Testis (tissue), 3 donors: ENCODE results near the gene TMIE. TPM values are rescaled to one million over a fixed set of nuclear protein-coding genes. Genes with fewer than 3 reads are reported as not detected.

Experiments used
- DNase-seq: peaks from one replicate; pipeline ENCODE4 v3.0.0-alpha.2; 2019
- H3K27ac ChIP-seq, 2 donors: fragments of 200-600 bp; sonication (generic); one replicate each; pipeline ENCODE4 v1.5.1; 2019
- H3K27me3 ChIP-seq: fragments of 200-600 bp; sonication (generic); one replicate; pipeline ENCODE4 v1.5.1; 2019
- H3K36me3 ChIP-seq: fragments of 200-600 bp; sonication (generic); one replicate; pipeline ENCODE4 v1.5.1; 2017; ENCODE audit warnings: low read depth; ENCODE audit errors: missing control alignments
- H3K4me1 ChIP-seq: fragments of 200-600 bp; sonication (generic); one replicate; pipeline ENCODE4 v1.5.1; 2019
- H3K4me3 ChIP-seq, 2 donors: fragments of 200-600 bp; sonication (generic); one replicate each; pipeline ENCODE4 v1.5.1; 2017 to 2019
- H3K9me3 ChIP-seq: fragments of 200-600 bp; sonication (generic); one replicate; pipeline ENCODE4 v1.5.1; 2017
- POLR2A ChIP-seq: fragments of 450-650 bp; IDR thresholded peaks from one replicate; pipeline ENCODE4 v1.6.1; 2017; ENCODE audit warnings: antibody characterized with exemption, mild to moderate bottlenecking, moderate library complexity
- WGBS, 2 donors: methylation state at CpG; one replicate each; pipeline ENCODE4 v1.1.5; 2018; 5-methylcytosine and 5-hydroxymethylcytosine counted together
- intact Hi-C: fragments of 100-400 bp; cut with DNase I; formaldehyde crosslinking; loops from one replicate; pipeline ENCODE4 v1.15.1; 2023; ENCODE audit warnings: low total_unique reads
- polyA plus RNA-seq: library from polyadenylated mRNA; stranded (reverse); fragments of 350-450 nt; fragmentation: Illumina TruSeq; extraction: RNeasy Lipid Tissue Mini Kit (QIAGEN cat#74804); gene quantifications from one replicate; pipeline ENCODE4 v1.2.3, GENCODE V29; 2014; ENCODE audit warnings: low read depth, low replicate concordance; ENCODE audit not compliant: insufficient read depth
- total RNA-seq, 2 donors: library from RNA; depleted of rRNA; stranded (reverse); fragments of >200 nt; gene quantifications; one replicate each; pipeline ENCODE4 v1.2.3, GENCODE V29; 2016
- TF ChIP-seq, protein P1 (sequence below), 3 experiments: fragments of 450-650 bp in 2 of 3; fragments of 200-600 bp in 1 of 3; sonication (generic) in 1 of 3; IDR thresholded peaks; one replicate each; pipeline ENCODE4 v1.5.1; 2016 to 2019; ENCODE audit warnings: antibody characterized with exemption in 3 of 3, mild to moderate bottlenecking in 2 of 3, moderate library complexity in 1 of 3

The TMIE gene
- total and polyA plus RNA-seq, 3 donors from 2014 or later, result 1.5 to 2.3 (median 1.8) TPM

DNA sequence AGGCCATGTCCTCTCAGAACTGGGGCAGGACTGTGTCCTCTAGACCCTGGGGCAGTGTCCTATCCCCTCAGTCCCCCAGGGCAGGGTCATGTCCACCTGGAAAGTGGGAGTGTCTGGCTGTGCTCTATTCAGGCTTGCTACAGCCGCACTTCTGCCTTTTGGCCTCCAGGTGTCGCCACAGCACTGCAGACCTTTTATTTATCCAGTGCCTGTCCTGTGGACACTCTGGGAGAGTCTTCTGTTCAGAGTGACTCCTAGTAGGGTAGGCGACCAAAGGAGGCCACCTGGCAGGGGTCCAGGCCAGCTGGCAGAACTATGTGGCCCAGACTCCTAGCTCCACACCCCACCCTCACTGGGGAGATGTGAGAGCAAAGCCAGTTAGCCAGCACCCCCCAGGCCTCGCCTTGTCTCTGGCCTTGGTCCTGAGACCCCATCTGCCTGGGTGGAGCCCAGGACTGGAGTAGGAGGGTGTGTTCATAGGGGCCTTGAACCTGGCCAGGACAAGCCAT, 3.9 kb downstream of the TMIE start:
- H3K36me3 ChIP-seq, result no peaks in the 10 kb centered on the region
- TF ChIP-seq, protein P1, sequence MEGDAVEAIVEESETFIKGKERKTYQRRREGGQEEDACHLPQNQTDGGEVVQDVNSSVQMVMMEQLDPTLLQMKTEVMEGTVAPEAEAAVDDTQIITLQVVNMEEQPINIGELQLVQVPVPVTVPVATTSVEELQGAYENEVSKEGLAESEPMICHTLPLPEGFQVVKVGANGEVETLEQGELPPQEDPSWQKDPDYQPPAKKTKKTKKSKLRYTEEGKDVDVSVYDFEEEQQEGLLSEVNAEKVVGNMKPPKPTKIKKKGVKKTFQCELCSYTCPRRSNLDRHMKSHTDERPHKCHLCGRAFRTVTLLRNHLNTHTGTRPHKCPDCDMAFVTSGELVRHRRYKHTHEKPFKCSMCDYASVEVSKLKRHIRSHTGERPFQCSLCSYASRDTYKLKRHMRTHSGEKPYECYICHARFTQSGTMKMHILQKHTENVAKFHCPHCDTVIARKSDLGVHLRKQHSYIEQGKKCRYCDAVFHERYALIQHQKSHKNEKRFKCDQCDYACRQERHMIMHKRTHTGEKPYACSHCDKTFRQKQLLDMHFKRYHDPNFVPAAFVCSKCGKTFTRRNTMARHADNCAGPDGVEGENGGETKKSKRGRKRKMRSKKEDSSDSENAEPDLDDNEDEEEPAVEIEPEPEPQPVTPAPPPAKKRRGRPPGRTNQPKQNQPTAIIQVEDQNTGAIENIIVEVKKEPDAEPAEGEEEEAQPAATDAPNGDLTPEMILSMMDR (IDR thresholded peaks at IDR 0.05), result peak; percentile 91 to 98 (median 95)
- TF ChIP-seq POLR2A, result no peak
- 0 to 35% methylated on average over 2 to 4 of the region's 4 CpGs for WGBS, 2 donors
- no peaks in the 10 kb centered on the region for H3K27me3 ChIP-seq
- DNase-seq, result peak; percentile 86
- intact Hi-C loops, result no loop called here
- peaks cover 15% of the 10 kb centered on the region for H3K4me1 ChIP-seq
- H3K27ac ChIP-seq, result no peak overlapping the region
- H3K9me3 ChIP-seq, result no peaks in the 10 kb centered on the region
- H3K4me3 ChIP-seq, result no peak overlapping the region

DNA sequence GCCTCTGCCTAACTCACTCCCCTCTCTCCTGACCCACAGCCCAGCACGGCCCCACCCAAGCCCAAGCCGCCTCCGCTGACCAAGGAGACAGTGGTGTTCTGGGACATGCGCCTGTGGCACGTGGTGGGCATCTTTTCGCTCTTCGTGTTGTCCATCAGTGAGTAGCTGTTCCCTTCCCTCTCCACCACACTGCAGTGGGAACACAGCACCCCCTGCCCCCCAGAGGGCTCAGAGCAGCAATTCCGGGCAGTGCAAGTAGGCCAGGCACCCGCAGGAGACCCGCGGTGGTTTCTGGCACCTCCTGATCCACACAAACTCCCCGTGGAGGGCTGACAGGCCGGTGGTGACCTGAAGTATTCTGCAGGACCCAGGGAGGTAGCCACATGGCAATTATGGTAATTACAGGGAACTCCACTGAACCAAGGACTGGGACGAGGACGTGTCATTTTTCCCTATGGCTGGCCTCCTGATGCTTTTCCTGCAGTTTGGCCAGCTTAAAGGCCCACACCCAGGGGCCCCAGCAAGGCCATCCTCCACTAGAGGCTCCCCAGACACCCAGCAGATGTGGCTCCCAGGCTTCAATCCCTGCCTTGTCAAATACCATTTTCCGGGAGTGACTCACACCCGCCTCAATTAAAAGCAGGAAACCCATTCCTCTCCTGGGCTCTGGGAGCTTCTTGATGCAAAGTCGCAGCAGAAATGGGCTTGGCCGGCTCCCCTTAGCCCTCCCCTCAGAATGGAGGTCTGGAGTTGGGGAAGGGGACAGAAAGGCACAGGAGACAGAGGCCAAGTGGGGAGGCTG, 4.8 kb downstream of the TMIE start:
- no peak overlapping the region for H3K27ac ChIP-seq
- 80 to 84% methylated on average over 18 to 19 of the region's 19 CpGs for WGBS, 2 donors
- intact Hi-C loops, result no loop called here
- H3K36me3 ChIP-seq, result no peaks in the 10 kb centered on the region
- H3K4me1 ChIP-seq, result peaks cover 7% of the 10 kb centered on the region
- no peaks in the 10 kb centered on the region for H3K9me3 ChIP-seq
- H3K27me3 ChIP-seq, result no peaks in the 10 kb centered on the region
- no peak for DNase-seq
- TF ChIP-seq, protein P1 (IDR thresholded peaks at IDR 0.05), result no peak
- no peak for TF ChIP-seq POLR2A
- H3K4me3 ChIP-seq, result no peak overlapping the region

DNA sequence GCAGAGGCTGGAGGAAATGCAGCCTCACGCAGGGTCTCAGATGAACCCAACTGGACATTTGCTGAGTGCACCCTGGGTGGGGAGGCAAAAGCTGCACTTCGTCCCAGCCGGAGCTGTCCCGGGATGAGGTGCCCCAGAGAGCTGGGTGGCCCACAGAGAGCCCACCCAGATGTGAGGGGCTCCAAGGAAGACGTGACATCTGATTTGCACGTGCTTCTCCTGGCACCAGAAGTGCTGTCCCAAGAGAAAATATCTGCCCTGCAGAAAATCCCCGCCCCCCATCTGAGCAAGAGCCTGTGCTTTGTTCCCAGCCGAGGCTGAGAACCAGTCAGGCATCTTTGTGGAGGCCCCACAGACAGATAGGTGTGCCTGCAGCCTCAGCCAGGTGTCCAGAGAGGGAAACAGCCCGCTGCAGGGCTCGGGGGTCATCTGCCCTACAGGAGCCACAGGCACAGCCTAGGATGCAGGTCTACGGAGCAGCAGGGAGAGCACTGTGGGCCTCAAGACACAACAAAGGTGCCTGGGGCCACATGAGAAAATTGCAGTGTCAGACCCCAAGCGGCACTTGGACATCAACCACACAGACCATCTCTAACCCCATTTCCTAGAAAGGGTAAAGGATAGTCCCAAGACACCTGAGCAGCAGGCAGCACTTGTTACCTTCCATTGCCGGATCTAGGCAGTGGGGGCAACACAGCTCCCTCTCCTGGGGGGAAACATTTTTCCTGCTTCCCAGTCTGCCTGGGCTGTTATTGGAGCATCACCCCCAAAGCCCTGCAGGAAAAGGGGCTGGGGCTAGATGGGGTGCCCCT, 5.8 kb downstream of the TMIE start:
- intact Hi-C loops, result no loop called here
- no peaks in the 10 kb centered on the region for H3K4me1 ChIP-seq
- no peaks in the 10 kb centered on the region for H3K27me3 ChIP-seq
- WGBS, 2 donors, result 70 to 85% methylated on average over 6 to 13 of the region's 13 CpGs
- H3K9me3 ChIP-seq, result no peaks in the 10 kb centered on the region
- H3K36me3 ChIP-seq, result no peaks in the 10 kb centered on the region
- no peak overlapping the region for H3K4me3 ChIP-seq
- H3K27ac ChIP-seq, result no peak overlapping the region
- TF ChIP-seq, protein P1 (IDR thresholded peaks at IDR 0.05), result no peak
- TF ChIP-seq POLR2A, result no peak
- no peak for DNase-seq

DNA sequence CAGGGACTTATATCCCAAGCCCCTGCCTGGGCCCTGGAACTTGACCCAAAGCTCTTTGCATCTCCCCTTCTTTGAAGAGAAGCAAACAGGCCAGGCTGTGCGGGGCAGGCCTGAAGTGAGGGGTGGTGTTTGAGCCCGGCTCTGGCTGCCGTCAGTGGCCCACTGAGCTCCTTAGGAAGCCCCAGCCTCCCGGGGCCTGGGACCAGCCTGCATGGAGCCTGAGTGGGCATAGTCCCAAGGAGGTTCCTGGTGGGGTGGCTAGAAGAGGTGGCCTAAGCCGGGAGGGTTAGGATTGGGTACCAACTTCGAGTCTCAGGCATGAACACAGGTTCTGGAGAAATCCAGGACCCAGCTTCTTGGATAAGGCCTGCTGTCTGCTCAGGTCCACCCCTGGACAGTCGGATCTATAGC, 6.4 kb downstream of the TMIE start:
- H3K27me3 ChIP-seq, result no peaks in the 10 kb centered on the region
- no peaks in the 10 kb centered on the region for H3K36me3 ChIP-seq
- no peaks in the 10 kb centered on the region for H3K9me3 ChIP-seq
- WGBS, 2 donors, result 93 to 97% methylated on average over 7 of the region's 7 CpGs
- no peaks in the 10 kb centered on the region for H3K4me1 ChIP-seq
- TF ChIP-seq POLR2A, result no peak
- TF ChIP-seq, protein P1 (IDR thresholded peaks at IDR 0.05), result no peak
- no peak overlapping the region for H3K27ac ChIP-seq
- intact Hi-C loops, result no loop called here
- DNase-seq, result no peak
- no peak overlapping the region for H3K4me3 ChIP-seq
